ENCODE results near the gene SYCP3.

DNA sequence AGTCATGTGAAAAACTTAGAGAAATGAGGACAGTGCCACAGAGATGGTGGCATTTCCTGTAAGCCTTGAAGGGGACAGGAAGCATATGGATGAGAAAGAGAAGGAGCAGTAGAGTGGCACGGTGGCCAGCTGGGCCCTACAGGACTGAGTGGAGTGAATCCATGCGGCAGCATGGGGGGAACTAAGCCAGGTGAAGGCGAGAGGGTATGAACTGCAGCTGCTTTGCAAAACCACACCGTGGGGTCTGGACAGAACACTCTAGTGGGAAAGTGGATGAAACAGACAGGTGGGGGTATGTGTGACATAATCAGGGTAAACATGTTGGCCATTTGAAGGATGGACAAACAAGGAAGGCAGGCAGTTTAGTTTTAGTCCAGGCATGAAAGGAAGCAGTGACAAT, 10.4 kb upstream of the SYCP3 start:
- TF ChIP-seq, protein P1, sequence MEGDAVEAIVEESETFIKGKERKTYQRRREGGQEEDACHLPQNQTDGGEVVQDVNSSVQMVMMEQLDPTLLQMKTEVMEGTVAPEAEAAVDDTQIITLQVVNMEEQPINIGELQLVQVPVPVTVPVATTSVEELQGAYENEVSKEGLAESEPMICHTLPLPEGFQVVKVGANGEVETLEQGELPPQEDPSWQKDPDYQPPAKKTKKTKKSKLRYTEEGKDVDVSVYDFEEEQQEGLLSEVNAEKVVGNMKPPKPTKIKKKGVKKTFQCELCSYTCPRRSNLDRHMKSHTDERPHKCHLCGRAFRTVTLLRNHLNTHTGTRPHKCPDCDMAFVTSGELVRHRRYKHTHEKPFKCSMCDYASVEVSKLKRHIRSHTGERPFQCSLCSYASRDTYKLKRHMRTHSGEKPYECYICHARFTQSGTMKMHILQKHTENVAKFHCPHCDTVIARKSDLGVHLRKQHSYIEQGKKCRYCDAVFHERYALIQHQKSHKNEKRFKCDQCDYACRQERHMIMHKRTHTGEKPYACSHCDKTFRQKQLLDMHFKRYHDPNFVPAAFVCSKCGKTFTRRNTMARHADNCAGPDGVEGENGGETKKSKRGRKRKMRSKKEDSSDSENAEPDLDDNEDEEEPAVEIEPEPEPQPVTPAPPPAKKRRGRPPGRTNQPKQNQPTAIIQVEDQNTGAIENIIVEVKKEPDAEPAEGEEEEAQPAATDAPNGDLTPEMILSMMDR (IDR thresholded peaks at IDR 0.05): no peak
- TF ChIP-seq POLR2A (IDR thresholded peaks at IDR 0.05): no peak
